HuH-7.5 (cell line): ENCODE results near the gene SIAH1.
"Not testable (repeated sequence)": the region's sequence is repeated elsewhere in the genome, so short reads cannot be mapped to it uniquely, and the experiment has no call there.

Experiments
- DNase-seq: peaks from one replicate; pipeline ENCODE4 v3.0.0; 2011; ENCODE audit warnings: low spot score

SIAH1 gene

DNA sequence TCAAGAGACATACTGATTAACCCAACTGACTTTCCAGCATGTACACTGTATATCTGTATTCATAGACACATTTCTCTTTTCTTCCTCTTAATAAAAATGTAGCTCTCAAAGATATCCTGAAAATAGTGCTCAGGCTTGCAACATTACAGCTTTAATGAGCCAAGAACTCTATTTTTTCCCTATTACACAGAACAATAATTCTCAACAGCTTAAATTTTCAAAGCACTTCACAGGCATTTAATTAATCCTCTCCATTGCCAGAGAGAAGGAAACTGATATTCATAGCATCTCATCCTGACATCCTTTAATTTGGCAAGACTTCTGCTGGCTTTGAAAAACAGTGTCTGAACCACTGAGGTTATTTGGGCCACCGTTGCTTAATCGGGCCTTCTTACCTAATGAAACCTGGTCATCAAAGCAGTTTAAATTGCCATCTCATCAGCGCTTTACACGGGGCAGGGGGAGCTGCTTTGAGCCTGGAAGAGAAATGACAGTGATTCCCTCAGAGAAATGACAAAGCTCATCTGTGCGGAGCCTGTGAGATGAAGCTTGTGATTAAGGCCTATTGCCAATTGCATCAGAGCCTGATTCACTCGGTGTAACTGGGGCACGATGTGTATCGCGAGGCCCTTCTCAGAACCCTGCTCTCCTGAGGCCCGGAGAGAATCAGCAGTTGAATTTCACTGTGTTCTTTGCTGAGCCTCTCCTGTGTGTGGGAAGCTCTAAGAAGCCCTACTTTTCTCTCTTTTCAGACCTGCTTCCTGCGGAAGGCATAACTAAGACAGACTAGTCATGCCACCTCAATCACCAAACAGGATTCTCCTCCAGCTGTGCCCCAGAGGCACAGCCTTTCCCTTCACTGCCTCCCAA, 8.5 kb upstream of the SIAH1 start:
- DNase-seq, result no peak

DNA sequence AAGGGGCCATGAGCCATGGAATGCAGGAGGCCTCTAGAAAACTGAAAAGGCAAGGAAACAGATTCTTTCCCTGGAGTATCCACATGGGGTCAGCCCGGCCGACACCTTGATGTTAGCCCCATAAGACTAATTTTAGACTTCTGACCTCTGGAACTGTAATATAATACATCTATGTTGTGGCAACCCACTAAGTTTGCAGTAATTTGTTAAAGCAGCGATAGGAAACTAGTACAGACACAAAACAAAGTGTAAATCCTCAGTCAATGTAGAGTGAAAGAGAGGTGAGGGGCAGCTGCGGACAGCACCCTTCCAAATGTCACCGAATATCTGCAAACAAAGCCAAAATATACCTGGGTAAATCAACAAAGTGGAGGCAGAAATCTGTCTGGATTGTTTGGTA, 7.2 kb upstream of the SIAH1 start:
- no peak for DNase-seq

DNA sequence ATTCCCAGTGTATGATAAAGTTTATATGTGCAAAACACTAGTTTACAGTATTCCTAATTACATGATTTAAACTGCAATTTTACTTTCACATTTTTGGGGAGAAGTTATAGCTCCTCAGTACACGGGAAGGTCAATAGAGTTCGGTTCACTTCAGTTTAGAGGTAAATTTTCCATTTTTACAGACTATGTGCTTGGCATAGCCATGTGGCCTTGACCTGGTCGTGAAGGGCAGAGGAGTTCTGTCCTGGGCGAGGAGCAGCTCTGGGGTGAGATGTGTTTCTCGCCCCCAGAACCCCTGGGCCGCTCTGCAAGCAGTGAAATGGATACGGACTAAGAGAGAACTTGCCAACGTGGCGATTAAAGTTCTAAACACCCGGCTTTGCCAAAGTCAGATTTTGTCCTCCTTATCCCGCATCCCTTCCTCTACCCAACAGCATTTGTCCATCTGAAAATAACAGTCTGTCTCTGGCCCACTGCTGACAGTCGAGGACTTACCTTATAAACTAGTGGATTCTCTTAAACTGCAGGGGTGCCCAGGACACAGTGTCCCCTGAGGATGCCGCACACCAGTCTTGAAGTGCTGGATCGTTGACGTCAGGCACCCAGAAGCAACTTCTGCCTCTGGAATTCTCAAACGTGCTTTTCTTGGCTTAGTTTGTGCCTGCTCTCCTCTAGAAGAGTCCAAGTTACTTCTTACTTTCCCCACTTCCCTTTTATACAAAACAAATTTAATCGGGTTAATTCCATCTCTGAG, 1.5 kb upstream of the SIAH1 start:
- DNase-seq, result no peak

DNA sequence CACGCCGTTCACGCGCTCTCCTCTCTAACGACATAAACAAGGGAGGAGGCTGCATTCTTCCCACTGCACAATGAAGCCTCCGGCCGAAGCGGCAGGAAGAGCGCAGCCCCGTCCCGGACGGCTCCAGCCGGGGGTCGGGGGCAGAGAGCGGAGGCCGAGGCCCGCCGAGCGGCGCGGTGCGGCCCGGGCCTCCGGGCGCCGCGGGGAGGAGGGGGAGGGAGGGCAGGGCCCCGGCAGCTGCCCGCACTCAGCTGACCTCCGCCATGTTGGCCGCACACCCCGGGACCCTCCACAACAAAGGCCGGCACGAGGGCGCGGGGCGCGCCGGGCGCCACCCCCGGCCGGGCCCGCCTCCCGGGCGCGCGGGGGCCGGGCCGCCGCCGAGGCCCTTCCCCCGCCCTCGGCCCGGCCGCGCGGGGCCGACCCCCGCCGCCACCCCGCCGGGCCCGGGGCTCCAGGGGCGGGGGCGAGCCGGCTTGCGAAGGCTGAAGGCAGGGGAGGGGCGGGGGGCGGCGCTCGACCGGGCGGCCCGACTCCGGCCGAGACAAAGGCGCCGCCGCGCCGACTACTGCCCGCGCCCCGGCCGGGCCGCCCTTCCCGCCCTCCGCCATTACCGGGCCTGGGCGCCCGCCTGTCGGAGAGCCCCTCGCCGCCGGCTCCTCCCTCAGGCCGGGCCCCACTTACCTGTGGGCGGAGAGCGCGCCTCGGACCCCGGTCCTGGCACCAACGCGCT, 527 bp downstream of the SIAH1 start:
- peak; percentile 66 for DNase-seq

DNA sequence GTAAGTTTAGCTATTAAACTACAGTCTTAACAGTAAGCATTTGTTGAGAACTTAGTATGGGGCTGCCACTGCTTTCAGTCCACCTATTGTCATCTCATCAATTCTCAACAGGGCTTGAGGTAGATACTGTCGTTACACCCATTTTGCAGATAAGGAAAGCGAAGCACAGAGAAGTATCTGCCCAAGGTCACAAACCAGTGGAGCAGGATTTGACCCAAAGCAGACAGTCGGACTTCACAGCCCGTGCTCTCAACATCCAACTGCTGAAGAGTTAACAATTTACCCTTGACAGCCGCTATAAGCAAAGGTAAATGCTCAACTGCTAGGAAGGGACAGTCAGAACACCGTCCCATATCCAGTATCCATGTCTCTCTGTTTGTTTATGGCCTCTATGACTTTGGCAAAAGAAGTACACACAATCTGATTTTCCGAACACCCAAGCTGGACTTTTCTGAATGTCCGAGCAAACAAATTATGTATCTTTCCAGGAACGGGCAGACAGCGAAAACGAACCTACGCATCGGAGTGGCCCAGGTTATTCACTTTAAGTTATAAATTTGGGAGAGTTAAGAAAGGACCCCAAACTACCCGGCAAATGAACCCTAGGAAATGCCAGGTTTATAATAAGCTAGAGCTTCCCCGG, 1.2 kb downstream of the SIAH1 start:
- peak; percentile 31 for DNase-seq

DNA sequence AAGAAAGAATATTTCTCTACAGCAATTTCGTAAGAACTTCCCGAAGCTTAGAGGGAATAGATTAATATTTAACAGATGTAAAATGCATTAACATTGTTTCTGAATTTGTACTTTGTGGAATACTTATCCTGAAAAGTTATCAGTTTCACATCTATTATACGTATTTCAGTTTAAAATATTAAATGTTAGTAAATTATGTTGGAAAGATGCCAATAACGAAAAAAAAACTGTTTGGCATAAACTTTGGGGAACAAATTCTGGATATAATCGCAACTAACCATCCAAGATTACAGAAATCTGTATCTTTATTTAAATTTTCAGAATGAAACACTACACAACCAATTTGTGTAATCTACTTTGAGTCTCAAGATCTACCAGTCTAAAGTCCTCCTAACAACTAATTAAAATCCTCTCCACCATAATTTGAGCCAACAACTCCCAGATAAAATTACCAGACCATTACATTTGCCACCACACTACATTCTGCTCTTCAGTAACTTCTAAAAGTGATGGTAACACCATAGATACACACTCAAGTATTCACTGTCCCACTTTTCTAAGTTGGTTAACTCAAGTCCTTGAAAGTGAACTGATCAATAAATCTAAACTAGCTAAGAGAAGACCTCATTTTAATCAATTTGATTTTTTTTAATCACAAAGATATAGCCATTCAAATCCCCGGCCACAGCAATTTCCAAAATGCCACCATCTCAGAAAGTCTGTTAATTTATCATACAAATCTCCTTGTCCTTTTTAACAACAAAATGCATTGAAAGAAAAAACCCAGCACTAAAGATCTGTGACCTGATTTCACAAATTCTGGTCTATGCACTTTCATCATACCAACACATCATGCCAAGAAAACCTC, 2.0 kb downstream of the SIAH1 start:
- DNase-seq, result no peak

DNA sequence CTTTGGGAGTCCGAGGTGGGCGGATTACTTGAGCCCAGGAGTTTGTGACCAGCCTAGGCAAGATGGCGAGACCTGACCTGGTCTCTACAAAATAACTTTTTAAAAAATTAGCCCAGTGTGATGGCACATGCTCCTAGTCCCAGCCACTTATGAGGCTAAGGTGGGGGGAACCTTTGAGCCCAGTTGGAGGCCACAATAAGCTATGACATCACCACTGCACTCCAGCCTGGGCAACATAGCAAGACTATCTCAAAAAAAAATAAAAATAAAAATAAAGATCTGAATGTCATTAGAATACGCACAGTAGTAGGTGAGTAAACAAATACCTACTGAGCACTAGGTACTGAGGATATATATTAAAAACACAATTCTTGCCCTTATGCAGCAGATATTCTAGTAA, 3.1 kb downstream of the SIAH1 start:
- no peak for DNase-seq

DNA sequence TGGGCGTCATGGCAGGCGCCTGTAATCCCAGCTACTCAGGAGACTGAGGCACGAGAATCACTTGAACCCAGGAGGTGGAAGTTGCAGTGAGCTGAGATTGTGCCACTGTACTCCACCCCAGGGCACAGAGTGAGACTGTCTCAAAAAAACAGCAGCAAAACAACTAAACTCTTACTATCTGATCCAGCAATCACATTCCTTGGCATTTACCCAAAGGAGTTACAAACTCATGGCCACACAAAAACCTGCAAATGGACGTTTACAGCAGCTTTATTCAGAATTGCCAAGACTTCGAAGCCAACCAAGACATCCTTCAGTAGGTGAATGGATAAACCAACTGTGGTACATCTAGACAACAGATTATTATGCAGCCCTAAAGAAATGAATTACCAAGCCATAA, 4.0 kb downstream of the SIAH1 start:
- no peak for DNase-seq

DNA sequence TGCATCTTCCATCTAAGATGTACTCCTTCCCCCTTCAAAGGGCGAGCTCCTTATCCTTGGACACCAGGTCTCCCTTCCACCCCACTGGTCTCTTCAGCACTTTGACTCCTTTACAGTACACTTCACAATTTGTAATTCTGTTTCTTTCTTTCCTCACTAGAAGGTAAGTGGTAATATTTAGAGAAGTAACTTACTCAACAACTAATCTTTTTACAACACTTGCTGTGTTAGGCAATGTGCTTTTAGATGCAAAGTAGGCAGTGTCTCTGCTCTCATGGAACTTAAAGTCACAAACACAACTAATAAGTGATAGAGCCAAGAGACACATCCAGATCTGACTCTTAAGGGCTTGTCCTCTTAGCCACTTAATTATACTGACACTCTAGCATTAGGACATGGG, 6.4 kb downstream of the SIAH1 start:
- no peak for DNase-seq

DNA sequence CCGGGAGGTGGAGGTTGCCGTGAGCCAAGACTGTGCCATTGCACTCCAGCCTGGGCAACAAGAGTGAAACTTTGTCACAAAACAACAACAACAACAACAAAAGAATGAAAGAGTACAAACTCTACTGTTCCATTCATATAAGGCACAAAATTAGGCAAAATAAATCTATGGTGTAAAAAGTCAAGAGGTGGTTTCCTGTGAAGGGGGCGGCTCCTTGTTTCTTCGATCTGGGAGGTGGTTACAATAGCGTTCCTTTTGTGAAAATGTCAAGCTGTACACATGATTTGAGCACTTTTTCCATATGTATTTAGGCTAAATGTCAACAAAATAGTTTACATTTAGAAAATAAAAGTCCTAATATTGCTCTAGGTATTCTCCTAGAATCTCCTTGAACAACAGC, 6.9 kb downstream of the SIAH1 start:
- no peak for DNase-seq

DNA sequence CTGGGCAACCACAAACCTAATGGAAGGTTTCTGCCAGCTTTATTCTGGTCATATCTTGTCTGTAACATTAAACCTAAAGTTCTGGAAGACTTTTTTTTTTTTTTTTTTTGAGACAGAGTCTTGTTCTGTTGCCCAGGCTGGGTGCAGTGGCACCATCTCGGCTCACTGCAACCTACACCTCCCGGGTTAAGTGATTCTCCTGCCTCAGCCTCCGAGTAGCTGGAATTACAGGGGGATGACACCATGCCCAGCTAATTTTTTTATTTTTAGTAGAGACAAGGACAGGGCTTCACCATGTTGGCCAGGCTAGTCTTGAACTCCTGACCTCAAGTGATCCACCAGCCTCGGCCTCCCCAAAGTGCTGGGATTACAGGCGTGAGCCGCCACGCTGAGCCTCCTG, 7.9 kb downstream of the SIAH1 start:
- not testable (repeated sequence) for DNase-seq

DNA sequence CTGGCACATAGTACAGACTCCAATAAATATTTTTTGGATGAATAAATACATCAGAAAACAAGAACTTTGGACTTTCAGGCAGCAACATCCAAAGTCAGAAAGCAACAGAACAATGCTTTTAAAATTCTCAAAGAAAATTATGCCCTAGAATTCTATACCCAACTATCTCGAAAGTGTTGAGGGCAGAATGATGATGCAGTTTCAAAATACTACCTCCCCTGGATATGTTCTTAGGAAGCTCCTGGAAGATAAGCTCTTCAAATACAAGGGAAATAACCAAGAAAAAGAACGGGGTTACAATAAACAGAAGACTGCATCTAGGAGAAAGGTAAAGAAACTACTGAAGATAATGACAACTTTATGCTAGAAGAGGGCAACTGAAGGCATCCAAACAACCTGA, 11.0 kb downstream of the SIAH1 start:
- DNase-seq, result no peak

DNA sequence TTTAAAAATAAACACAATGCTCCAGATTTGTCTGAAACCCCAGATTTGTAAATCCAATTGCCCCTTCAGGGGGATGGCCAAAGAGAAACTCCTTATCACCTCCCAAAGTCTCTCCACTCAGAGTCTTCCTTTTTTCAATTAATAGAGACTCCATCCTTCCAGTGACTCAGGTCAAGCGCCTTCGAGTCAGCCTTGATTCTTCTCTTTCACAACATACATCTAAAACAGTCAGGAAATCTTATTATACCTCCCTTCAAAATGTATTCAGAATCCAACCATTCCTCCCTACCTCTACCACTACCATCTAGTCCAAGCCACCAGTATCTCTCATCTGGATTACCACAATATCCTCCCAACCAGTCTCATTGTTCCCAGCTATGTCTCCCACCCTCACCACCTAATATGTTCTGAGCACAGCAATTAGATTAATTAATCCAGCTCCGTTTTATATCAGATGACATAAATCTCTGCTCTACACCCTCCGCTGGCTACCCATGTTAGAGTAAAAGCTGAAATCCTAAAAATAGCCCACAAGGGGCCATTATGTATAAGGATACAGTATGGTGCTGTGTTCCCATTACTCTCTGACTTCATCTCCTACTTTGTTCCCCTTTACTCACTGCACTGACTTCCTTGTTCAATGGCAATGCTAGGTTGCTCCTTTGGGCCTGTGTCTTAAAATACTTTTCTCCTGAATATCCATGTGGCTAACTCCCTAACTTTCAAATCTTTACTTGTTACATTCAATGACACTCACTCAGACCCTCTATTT, 11.8 kb downstream of the SIAH1 start:
- DNase-seq, result no peak

DNA sequence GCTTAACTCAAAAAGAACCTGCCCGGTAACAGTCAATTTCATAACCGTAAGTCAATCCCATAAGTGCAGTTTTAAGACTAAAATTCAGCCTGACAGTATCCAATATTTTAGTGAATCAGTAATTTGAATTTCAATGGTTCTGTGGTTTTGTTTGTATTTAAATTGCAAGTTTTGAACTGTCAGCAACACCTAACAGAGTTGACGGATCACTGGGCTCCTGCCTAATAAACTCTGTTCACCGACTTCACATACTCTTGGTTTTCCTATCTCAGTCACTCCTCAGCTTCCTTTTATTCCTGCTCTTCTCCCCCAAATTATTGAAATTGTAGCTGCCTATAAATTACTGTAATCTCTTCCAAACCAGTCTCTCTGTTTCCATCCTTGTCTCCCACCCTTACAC, 12.5 kb downstream of the SIAH1 start:
- no peak for DNase-seq

DNA sequence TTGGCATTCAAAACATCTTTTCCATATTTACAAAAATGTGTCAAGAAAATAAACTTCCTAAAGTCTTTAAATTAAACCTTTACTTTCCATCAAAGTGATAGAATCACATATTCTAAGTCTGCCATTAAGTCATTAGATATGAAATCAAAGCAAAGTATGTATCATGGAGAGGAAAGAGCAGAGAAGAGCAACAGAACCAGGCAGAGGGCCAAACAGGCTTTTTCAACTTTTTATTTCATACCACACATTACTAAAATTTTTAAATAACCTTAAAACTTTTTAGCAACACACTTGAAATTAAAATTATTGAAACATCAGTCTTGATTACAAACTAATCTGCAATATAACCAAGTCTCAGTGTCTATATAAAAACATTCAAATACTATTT, 13.8 kb downstream of the SIAH1 start:
- no peak for DNase-seq

DNA sequence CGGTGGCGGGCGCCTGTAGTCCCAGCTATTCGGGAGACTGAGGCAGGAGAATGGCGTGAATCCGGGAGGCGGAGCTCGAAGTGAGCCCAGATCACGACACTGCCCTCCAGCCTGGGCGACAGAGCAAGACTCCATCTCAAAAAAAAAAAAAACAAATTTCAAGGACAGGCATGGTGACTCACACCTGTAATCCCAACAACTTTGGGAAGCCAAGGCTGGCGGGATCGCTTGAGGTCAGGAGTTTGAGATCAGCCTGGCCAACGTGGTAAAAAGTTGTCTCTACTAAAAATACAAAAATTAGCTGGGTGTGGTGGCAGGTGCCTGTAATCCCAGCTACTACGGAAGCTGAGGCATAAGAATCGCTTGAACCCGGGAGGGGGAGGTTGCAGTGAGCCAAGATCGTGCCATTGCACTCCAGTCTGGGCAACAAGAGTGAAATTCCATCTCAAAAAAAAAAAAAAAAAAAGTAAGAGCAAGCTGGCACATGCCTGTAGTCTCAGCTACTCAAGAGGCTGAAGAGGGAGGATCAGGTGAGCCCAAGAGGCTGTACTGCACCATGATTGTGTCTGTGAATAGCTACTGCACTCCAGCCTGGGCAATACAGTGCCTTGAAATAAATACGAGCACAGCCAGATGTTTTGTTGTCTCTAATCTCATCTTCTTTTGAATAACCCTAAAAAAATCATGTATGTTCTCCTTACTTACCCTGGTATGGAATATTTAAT, 14.4 kb downstream of the SIAH1 start:
- DNase-seq, result not testable (repeated sequence)

DNA sequence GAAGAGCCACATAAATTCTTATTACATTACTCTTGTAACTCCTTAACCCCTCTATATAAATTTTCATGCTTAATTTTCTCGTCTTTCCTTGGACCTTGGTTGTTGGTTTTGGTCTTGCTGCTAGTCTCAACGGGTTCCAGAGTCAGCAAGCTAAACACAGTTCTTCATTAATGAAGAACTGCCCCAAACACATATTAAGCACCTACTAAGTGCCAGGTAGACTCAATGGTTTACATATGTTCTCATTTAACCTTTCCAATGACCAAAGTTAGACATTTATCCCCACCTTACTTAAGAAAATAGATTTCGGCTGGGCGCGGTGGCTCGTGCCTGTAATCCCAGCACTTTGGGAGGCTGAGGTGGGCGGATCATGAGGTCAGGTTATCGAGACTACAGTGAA, 15.0 kb downstream of the SIAH1 start:
- no peak for DNase-seq

DNA sequence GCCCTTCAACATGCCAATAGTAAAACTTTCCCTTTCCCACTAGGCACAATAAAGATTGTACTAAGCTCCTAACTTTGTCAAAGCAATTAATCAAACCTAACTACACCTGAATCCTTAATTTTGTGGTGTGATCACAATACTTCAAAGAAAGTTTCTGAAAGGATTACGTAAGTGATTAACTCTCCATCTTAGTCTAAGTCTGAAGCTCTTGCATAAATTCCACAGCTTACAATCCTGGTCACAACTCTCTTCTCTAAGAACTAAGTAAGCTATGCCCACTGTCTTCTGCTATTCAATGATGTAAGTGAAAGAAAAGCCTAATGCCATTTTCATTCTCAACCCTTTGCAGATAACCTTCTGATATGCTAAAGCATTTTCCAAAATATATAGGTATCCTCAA, 15.4 kb downstream of the SIAH1 start:
- no peak for DNase-seq

DNA sequence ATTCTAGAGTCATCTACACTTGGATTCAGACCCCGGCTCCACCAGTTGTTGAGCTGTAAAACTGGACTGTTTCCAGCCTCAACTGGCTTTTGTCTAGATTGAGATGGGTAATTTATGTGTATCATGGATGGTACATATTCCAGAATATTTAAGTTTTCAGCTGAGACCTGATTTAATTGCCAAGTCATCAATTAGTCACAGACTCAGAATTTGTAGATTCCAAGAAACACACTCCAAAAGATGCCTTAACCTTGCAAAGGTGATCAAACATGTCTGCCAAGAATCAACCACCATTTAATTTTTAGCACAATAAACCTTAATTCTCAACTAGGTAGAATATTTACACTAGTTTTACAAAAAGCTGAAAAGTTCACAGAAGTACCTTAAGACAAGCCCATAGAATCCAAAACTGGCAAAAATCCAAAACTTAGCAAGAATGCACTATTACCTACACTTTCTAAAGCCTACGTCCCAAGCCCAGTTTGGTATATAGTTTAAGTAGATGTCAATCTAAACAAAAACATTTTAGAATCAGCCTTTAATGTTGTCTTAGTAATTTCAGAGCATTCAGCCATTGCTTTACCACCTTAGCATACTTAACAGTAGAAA, 17.7 kb downstream of the SIAH1 start:
- no peak for DNase-seq
